Measurements from ENCODE around the gene UTP11. TPM values are rescaled to one million over a fixed set of nuclear protein-coding genes. Genes with fewer than 3 reads are reported as not detected.

The UTP11 gene
- total RNA-seq, 1 donor, result 38.7 TPM

DNA sequence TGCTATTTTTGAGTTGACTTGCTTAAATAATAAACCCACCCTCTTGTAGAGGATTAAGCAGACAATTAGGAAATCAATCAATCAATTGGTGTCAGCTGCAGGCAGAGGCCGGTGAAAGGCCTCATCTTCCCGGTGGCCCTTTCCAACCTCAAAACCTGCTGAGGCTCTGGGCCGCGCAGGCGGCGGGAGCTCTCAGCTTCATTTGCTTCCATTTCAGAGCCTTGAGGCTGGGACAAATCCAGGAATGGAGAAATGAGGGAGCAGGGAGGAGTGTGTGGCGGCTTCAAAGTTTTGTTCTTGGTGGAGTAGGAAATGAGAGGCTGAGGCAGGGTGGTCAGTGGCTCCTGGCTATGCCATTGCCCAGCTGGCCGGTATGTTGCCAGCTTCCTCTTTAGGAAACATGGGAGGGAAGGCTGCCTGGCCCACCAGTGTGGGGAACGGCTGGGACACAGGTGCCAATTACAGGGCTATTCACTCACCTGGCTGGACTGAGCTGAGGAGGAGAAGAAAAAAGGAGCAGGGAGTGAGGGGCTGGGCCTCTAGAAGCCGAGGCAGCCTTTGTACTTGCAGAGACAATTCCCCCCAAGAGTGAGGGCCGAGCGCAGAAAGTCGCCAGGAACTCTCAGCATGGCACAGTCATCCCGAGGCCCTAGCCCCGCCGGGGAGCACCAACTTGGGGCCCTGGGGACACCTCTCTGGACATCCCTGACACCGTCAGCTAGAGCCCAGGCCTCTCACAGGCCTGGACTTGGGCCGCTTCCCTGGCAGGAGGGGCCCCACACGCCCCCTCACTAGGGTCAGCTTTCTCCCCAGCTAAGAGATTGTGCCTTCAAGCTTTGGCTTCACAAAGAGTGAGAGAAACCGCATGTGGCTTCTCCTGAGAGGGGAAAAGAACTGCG, 29.7 kb downstream of the UTP11 start:
- H3K27me3 ChIP-seq (ENCODE audit: insufficient read depth, low read length), result peaks cover 54% of the 10 kb centered on the region
- no peak overlapping the region for H3K27ac ChIP-seq (ENCODE audit: low read depth, low read length)
- DNase-seq (ENCODE audit: insufficient read length, low spot score, missing footprints), result peak; percentile 51
- no peak overlapping the region for H3K4me2 ChIP-seq (ENCODE audit: insufficient read depth, low read length)
- TF ChIP-seq CTCF (IDR thresholded peaks at IDR 0.05; ENCODE audit: extremely low read depth, low read depth, low read length), result no peak
- no peak overlapping the region for H2AFZ ChIP-seq (ENCODE audit: low read length)
- H3K36me3 ChIP-seq (ENCODE audit: insufficient read depth, low read length), result no peaks in the 10 kb centered on the region
- no peaks in the 10 kb centered on the region for H3K9me3 ChIP-seq (ENCODE audit: low read depth, low read length)
- peaks cover 10% of the 10 kb centered on the region for H3K4me1 ChIP-seq (ENCODE audit: insufficient read depth, low read length)
- H3K79me2 ChIP-seq (ENCODE audit: insufficient read depth, low read length), result no peaks in the 10 kb centered on the region
- no peak overlapping the region for H3K4me3 ChIP-seq (ENCODE audit: insufficient read depth, low read length)
- H4K20me1 ChIP-seq (ENCODE audit: insufficient read depth, low read length), result peaks cover 7% of the 10 kb centered on the region

- peaks cover 10% of the 10 kb centered on the region for H3K4me1 ChIP-seq (ENCODE audit: insufficient read depth, low read length)
- no peak overlapping the region for H2AFZ ChIP-seq (ENCODE audit: low read length)
- no peaks in the 10 kb centered on the region for H3K79me2 ChIP-seq (ENCODE audit: insufficient read depth, low read length)
- no peak overlapping the region for H3K27ac ChIP-seq (ENCODE audit: low read depth, low read length)
- no peaks in the 10 kb centered on the region for H3K9me3 ChIP-seq (ENCODE audit: low read depth, low read length)
- H3K27me3 ChIP-seq (ENCODE audit: insufficient read depth, low read length), result peaks cover 58% of the 10 kb centered on the region
- H4K20me1 ChIP-seq (ENCODE audit: insufficient read depth, low read length), result peaks cover 5% of the 10 kb centered on the region
- H3K4me2 ChIP-seq (ENCODE audit: insufficient read depth, low read length), result no peak overlapping the region
- TF ChIP-seq CTCF (IDR thresholded peaks at IDR 0.05; ENCODE audit: extremely low read depth, low read depth, low read length), result no peak
- no peak overlapping the region for H3K4me3 ChIP-seq (ENCODE audit: insufficient read depth, low read length)
- peak; percentile 63 for DNase-seq (ENCODE audit: insufficient read length, low spot score, missing footprints)
- no peaks in the 10 kb centered on the region for H3K36me3 ChIP-seq (ENCODE audit: insufficient read depth, low read length)
Measured at GRCh38 chr1:38043036-38043747, 30.7 kb downstream of the UTP11 start.

- Histone ChIP-seq H3K4me3 (ENCODE audit: insufficient read depth, low read length) (peak overlapping the region; percentile 56), H3K79me2 (ENCODE audit: insufficient read depth, low read length) (no peaks in the 10 kb centered on the region), H3K4me2 (ENCODE audit: insufficient read depth, low read length) (peak overlapping the region; percentile 47), H2AFZ (ENCODE audit: low read length) (no peak overlapping the region), H4K20me1 (ENCODE audit: insufficient read depth, low read length) (peaks cover 3% of the 10 kb centered on the region), H3K36me3 (ENCODE audit: insufficient read depth, low read length) (no peaks in the 10 kb centered on the region), H3K27ac (ENCODE audit: low read depth, low read length) (no peak overlapping the region), H3K9me3 (ENCODE audit: low read depth, low read length) (no peaks in the 10 kb centered on the region), H3K4me1 (ENCODE audit: insufficient read depth, low read length) (no peaks in the 10 kb centered on the region), H3K27me3 (ENCODE audit: insufficient read depth, low read length) (peaks cover 71% of the 10 kb centered on the region)
- peak; percentile 86 for DNase-seq (ENCODE audit: insufficient read length, low spot score, missing footprints)
- TF ChIP-seq CTCF (IDR thresholded peaks at IDR 0.05; ENCODE audit: extremely low read depth, low read depth, low read length), result no peak
Measured at GRCh38 chr1:38044221-38045215, 32.0 kb downstream of the UTP11 start.

Data from osteoblast (primary cell).